Measurements from ENCODE around the gene NOMO2.
"Not testable (repeated sequence)": the region's sequence is repeated elsewhere in the genome, so short reads cannot be mapped to it uniquely, and the experiment has no call there.

NOMO2 gene

GRCh38 chr16:18518536-18519283 lies 43.2 kb downstream of the NOMO2 start:
- not testable (repeated sequence) for DNase-seq (ENCODE audit: low spot score)

DNA sequence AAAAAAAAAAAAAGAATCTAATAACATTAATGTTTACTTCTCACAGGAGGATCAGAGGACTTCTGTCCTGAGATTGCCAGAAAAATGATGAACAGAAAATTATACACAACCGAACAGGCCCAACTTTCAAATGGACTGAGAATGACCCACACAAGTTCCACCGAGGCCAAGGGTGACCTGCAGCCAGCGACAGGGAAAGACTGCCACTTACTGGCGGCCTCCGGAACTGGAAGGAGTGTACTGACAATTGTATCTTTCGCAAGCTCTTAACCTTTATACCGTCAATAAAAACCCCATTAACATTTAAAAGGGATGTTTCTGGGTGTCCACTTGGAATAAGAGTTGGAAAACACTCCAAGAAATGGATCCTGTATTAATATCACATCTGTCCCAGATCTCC lies 63.5 kb downstream of the NOMO2 start:
- DNase-seq (ENCODE audit: low spot score) = not testable (repeated sequence)

- DNase-seq (ENCODE audit: low spot score) = not testable (repeated sequence)
Observed at GRCh38 chr16:18497032-18497431, 64.9 kb downstream of the NOMO2 start.

- not testable (repeated sequence) for DNase-seq (ENCODE audit: low spot score)
Observed at GRCh38 chr16:18492118-18492897, 69.6 kb downstream of the NOMO2 start.

DNA sequence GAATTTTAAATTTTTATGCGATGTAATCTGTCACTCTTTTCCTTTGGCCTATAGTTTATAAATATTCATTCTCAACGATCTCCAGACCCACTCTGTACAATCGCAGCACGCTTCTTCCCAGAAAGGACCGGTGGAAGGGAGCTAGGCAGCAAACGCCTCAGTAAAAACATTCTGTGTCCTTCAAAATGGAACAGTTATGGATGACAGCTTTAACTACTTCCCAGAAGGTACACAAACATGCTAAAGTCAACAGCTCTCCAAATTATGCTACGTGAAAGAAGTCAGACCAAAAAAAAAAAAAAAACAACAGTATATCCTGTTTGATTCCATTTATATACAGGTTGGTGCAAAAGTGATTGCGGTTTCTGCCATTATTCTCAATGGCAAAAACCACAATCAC lies 125.9 kb downstream of the NOMO2 start:
- DNase-seq (ENCODE audit: low spot score) = not testable (repeated sequence)

DNA sequence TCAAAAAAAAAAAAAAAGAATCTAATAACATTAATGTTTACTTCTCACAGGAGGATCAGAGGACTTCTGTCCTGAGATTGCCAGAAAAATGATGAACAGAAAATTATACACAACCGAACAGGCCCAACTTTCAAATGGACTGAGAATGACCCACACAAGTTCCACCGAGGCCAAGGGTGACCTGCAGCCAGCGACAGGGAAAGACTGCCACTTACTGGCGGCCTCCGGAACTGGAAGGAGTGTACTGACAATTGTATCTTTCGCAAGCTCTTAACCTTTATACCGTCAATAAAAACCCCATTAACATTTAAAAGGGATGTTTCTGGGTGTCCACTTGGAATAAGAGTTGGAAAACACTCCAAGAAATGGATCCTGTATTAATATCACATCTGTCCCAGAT lies 146.1 kb downstream of the NOMO2 start:
- not testable (repeated sequence) for DNase-seq (ENCODE audit: low spot score)

DNA sequence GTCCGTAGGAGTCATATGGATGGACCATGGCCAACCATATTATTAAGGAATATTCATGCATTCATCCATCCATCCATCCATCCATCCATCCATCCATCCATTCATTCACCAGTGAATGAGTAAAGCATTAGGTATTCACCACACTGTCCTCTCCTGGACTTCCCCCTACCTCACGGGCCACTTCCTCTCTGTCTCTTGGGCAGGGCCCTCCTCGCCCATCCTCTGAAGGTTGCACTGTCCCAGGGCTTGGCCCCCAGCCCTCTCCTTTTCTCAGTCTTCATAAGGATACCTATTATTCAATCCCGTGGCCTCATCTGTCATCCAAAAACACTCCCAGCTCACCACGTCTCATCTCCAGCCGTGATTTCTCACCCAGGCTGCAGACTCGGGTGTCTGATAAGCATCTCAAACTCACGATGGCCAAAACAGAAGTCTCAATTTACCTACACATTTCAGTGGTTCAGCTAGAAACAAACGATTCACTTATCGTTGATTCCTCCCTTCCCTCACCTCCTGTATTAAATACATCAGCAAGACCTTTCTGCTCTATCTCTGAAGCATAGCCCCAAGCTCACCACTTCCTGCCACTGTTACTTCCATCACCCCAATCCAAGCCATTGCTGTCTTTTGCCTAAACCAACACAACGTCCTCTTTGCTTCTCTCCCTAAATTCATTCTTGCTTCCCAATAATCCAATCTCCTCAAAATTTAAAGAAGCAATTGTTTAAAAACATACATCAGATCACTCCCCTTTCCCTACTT lies 152.2 kb downstream of the NOMO2 start:
- DNase-seq (ENCODE audit: low spot score) = not testable (repeated sequence)

- not testable (repeated sequence) for DNase-seq (ENCODE audit: low spot score)
Observed at GRCh38 chr16:18401851-18402657, 159.8 kb downstream of the NOMO2 start.

DNA sequence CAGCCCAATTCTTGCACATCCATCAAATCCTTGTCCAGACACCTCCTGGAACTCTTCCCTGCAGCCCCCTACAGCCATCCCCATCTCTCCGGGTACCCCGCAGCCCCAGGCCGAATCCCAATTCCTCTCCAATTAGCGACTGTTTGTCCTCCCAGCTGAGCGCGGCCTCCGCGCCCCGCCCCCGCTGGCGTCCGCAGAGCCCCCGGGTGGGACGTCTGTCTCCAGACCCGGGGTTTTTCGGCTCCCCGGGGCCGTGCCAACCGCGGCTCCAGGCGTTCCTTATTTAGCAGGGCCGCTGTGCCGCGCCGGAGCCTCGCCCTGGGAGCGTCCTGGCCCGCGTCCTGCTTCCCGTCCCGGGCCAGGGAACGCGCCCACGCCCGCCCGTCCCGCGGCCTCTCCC lies 160.7 kb downstream of the NOMO2 start:
- DNase-seq (ENCODE audit: low spot score) = not testable (repeated sequence)

GRCh38 chr16:18394363-18394762 lies 167.5 kb downstream of the NOMO2 start:
- not testable (repeated sequence) for DNase-seq (ENCODE audit: low spot score)

GRCh38 chr16:18387767-18388166 lies 174.1 kb downstream of the NOMO2 start:
- DNase-seq (ENCODE audit: low spot score) = not testable (repeated sequence)

DNA sequence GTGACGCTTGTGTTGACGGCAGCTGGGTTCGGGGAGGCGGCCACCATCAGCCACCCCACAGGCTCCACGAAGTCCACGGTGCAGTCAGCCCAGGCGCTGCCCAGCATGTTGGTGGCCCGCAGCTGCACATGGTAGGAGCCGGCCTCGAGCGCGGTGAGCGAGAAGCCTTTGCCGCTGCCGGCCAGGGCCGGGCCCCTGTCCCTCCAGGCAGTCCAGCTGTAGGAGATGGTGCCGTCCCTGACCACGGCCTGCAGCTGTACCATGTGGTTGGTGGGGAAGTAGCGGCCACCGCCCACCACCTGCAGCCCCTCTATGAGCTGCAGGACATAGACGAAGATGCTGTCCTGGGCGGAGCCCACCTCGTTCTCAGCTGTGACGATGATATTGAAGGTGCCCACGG lies 175.4 kb downstream of the NOMO2 start:
- DNase-seq (ENCODE audit: low spot score) = not testable (repeated sequence)

- not testable (repeated sequence) for DNase-seq (ENCODE audit: low spot score)
Observed at GRCh38 chr16:18385285-18385684, 176.6 kb downstream of the NOMO2 start.

- DNase-seq (ENCODE audit: low spot score) = not testable (repeated sequence)
Observed at GRCh38 chr16:18384869-18385268, 177.0 kb downstream of the NOMO2 start.

GRCh38 chr16:18384098-18384636 lies 177.7 kb downstream of the NOMO2 start:
- not testable (repeated sequence) for DNase-seq (ENCODE audit: low spot score)

DNA sequence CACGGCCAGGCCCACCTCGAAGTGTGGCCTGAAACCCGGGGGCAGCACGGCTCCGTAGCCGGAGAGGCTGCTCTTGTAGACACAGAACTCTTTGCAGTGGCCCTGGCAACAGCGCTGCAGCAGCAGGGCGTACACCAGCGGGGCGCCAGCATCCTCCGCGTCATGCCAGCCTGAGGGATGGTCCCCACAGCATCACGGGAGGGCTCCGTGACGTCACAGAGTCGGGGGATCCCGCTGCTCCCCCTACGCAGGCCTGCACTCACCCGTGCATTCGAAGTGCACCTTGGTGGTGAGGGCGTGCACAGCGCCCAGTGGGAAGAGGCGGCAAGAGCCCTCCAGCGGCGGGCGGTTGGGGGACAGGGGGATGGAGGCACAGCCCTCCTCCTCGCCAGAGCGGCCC lies 179.2 kb downstream of the NOMO2 start:
- DNase-seq (ENCODE audit: low spot score) = not testable (repeated sequence)
